Skin epidermis (tissue), 12 donors: ENCODE results near the gene POLR2I.

ENCODE experiments used
- H3K27ac ChIP-seq, 21 experiments: fragments of 200-600 bp; sonication (generic) in 11 of 21; one replicate each; pipeline ENCODE4 v1.5.0; 2020; ENCODE audit warnings: mild to moderate bottlenecking in 3 of 21, inconsistent platforms in 2 of 21, moderate library complexity in 2 of 21
- H3K4me3 ChIP-seq, 7 experiments: fragments of 200-600 bp; sonication (generic) in 2 of 7; one replicate each; pipeline ENCODE4 v1.5.0; 2020; ENCODE audit warnings: inconsistent platforms in 2 of 7, mild to moderate bottlenecking in 2 of 7, moderate library complexity in 1 of 7

Gene POLR2I

GRCh38 chr19:36114721-36115452 is at the start of gene POLR2I:
Gene POLR2I (minus strand): TSS chr19:36114875. CDS start chr19:36114856, 19 bp downstream.
- Histone ChIP-seq H3K27ac (peak within 1 kb of the TSS; percentile 38 to 94 (median 89)), H3K4me3 (peak within 1 kb of the TSS; percentile 56 to 87 (median 82))

GRCh38 chr19:36163813-36164212 is 49.1 kb upstream of the POLR2I start:
- no peak overlapping the region for H3K27ac ChIP-seq
- no peak overlapping the region for H3K4me3 ChIP-seq

- Histone ChIP-seq H3K27ac (no peak overlapping the region), H3K4me3 (no peak overlapping the region)
Measured at GRCh38 chr19:36160821-36161596, 46.3 kb upstream of the POLR2I start.

GRCh38 chr19:36153126-36153525 is 38.5 kb upstream of the POLR2I start:
- Histone ChIP-seq H3K4me3 (peak overlapping the region in 1 of 7 experiments; percentile 28), H3K27ac (peak overlapping the region in 9 of 21 experiments; percentile 57 to 98 (median 86))

- peak within 1 kb of the TSS; percentile 19 to 47 (median 29) for H3K4me3 ChIP-seq
- H3K27ac ChIP-seq = peak within 1 kb of the TSS in 20 of 21 experiments; percentile 14 to 98 (median 82)
Measured at GRCh38 chr19:36152352-36153091, 37.8 kb upstream of the POLR2I start, which contains the start of gene COX7A1. Gene COX7A1 (minus strand): TSS chr19:36152447. CDS start chr19:36152407, 40 bp downstream.

GRCh38 chr19:36152019-36152351 is 37.3 kb upstream of the POLR2I start:
- H3K4me3 ChIP-seq = peak overlapping the region; percentile 19 to 47 (median 29)
- peak overlapping the region in 20 of 21 experiments; percentile 14 to 98 (median 82) for H3K27ac ChIP-seq

GRCh38 chr19:36151144-36152018 is 36.7 kb upstream of the POLR2I start:
- peak overlapping the region in 20 of 21 experiments; percentile 14 to 98 (median 82) for H3K27ac ChIP-seq
- peak overlapping the region; percentile 19 to 47 (median 29) for H3K4me3 ChIP-seq

- Histone ChIP-seq H3K4me3 (no peak overlapping the region), H3K27ac (peak overlapping the region in 9 of 21 experiments; percentile 83 to 98 (median 88))
Measured at GRCh38 chr19:36150586-36150985, 35.9 kb upstream of the POLR2I start.

GRCh38 chr19:36149673-36150406 is 35.2 kb upstream of the POLR2I start:
- Histone ChIP-seq H3K4me3 (no peak overlapping the region), H3K27ac (peak overlapping the region in 5 of 21 experiments; percentile 11 to 98 (median 88))

GRCh38 chr19:36144624-36145023 is 29.9 kb upstream of the POLR2I start:
- Histone ChIP-seq H3K4me3 (no peak overlapping the region), H3K27ac (no peak overlapping the region)

- Histone ChIP-seq H3K27ac (peak overlapping the region in 1 of 21 experiments; percentile 32), H3K4me3 (no peak overlapping the region)
Measured at GRCh38 chr19:36142496-36142895, 27.8 kb upstream of the POLR2I start.

- Histone ChIP-seq H3K4me3 (no peak overlapping the region), H3K27ac (peak overlapping the region in 3 of 21 experiments; percentile 12 to 98 (median 32))
Measured at GRCh38 chr19:36142046-36142445, 27.4 kb upstream of the POLR2I start.

- Histone ChIP-seq H3K27ac (peak overlapping the region; percentile 79 to 99 (median 95)), H3K4me3 (peak overlapping the region; percentile 65 to 87 (median 74))
Measured at GRCh38 chr19:36141039-36141927, 26.6 kb upstream of the POLR2I start.

- Histone ChIP-seq H3K4me3 (peak overlapping the region; percentile 65 to 87 (median 74)), H3K27ac (peak overlapping the region; percentile 79 to 99 (median 95))
Measured at GRCh38 chr19:36140304-36141038, 25.8 kb upstream of the POLR2I start.

- Histone ChIP-seq H3K27ac (peak within 1 kb of the TSS; percentile 79 to 99 (median 95)), H3K4me3 (peak within 1 kb of the TSS; percentile 65 to 87 (median 74))
Measured at GRCh38 chr19:36139473-36140303, 25.0 kb upstream of the POLR2I start, which contains the start of gene CAPNS1. Gene CAPNS1 (plus strand): TSS chr19:36140066. CDS start chr19:36141012, 946 bp downstream.

- peak overlapping the region; percentile 65 to 87 (median 74) for H3K4me3 ChIP-seq
- H3K27ac ChIP-seq = peak overlapping the region; percentile 10 to 99 (median 95)
Measured at GRCh38 chr19:36139120-36139472, 24.4 kb upstream of the POLR2I start.
